Astrocyte (in vitro differentiated cells and primary cell): ENCODE results near the gene DYRK3.

Source experiments
- CTCF ChIP-seq: IDR thresholded peaks from 2 replicates; pipeline ENCODE4 v1.5.1; 2011; ENCODE audit warnings: low read depth, mild to moderate bottlenecking, inconsistent platforms, low read length, moderate library complexity; ENCODE audit not compliant: insufficient read depth
- EZH2 ChIP-seq: IDR thresholded peaks from 2 replicates; pipeline ENCODE4 v1.6.1; 2012; ENCODE audit warnings: mild to moderate bottlenecking, low read length, inconsistent platforms; ENCODE audit not compliant: insufficient read depth

GRCh38 chr1:206643118-206643698 lies 7.9 kb downstream of the DYRK3 start:
- TF ChIP-seq CTCF = no peak
- no peak for TF ChIP-seq EZH2
